Panc1 (cell line): Measurements from ENCODE around the gene PRKD1. TPM values are rescaled to one million over a fixed set of nuclear protein-coding genes. Genes with fewer than 3 reads are reported as not detected.

Source experiments
- ATAC-seq: fragments of 200-7000 bp; cut with Tn5 transposase; 2 replicates; pipeline ENCODE4 v1.9.1; 2020; ENCODE audit warnings: mild to moderate bottlenecking, moderate library complexity
- BruUV-seq: library from RNA; stranded (reverse); fragments of 400-500 nt; replicated peaks from 2 replicates; lab custom pipeline; 2021; lab: Mats Ljungman, UMichigan
- CTCF ChIA-PET: fragments of 300-600 bp; sonication (Branson Sonifier 250); formaldehyde crosslinking; loops from one replicate; lab custom pipeline; 2022; ENCODE audit warnings: antibody characterized with exemption; lab: Charles Lee
- POLR2A ChIA-PET: fragments of 300-600 bp; sonication (Branson Sonifier 250); formaldehyde crosslinking; loops from one replicate; lab custom pipeline; 2022; ENCODE audit warnings: antibody characterized with exemption; lab: Charles Lee
- DNase-seq: peaks from one replicate; pipeline ENCODE4 v3.0.0-alpha.2; 2010; ENCODE audit warnings: low read depth, low spot score
- H3K27ac ChIP-seq: 2 replicates; pipeline ENCODE4 v1.5.1; 2011; ENCODE audit warnings: mild to moderate bottlenecking, low read length, inconsistent platforms
- H3K27me3 ChIP-seq: fragments of 200-500 bp; sonication (Bioruptor generic); 2 replicates; pipeline ENCODE4 v1.6.0; 2014; ENCODE audit warnings: low read length, inconsistent platforms; ENCODE audit not compliant: control insufficient read depth, insufficient read depth
- H3K36me3 ChIP-seq: fragments of 200-500 bp; sonication (Bioruptor generic); 2 replicates; pipeline ENCODE4 v1.5.1; 2014; ENCODE audit warnings: inconsistent platforms, mild to moderate bottlenecking, low read length, moderate library complexity; ENCODE audit not compliant: control insufficient read depth, insufficient read depth
- H3K4me1 ChIP-seq: 2 replicates; pipeline ENCODE4 v1.5.1; 2011; ENCODE audit warnings: inconsistent platforms, mild to moderate bottlenecking, low read length, moderate library complexity; ENCODE audit not compliant: control insufficient read depth, insufficient read depth
- H3K4me3 ChIP-seq, 2 experiments: 2 replicates each; pipeline ENCODE4 v1.5.1; 2011 to 2012; ENCODE audit warnings: low read depth in 2 of 2, low read length in 2 of 2, mild to moderate bottlenecking in 2 of 2, inconsistent platforms in 1 of 2, moderate library complexity in 1 of 2
- H3K9me3 ChIP-seq: fragments of 200-500 bp; sonication (Bioruptor generic); 2 replicates; pipeline ENCODE4 v1.5.1; 2014; ENCODE audit warnings: low read depth, mild to moderate bottlenecking, inconsistent platforms, low read length, moderate library complexity; ENCODE audit not compliant: control insufficient read depth, insufficient read depth
- CTCF ChIP-seq: fragments of 450-650 bp; IDR thresholded peaks from 2 replicates; pipeline ENCODE4 v1.5.1; 2017; ENCODE audit warnings: mild to moderate bottlenecking
- POLR2AphosphoS5 ChIP-seq: IDR thresholded peaks from 2 replicates; pipeline ENCODE4 v1.6.1; 2012; ENCODE audit warnings: mild to moderate bottlenecking, low read depth, low read length, moderate library complexity
- REST ChIP-seq, 2 experiments: IDR thresholded peaks; 2 replicates each; pipeline ENCODE4 v1.6.1; 2011 to 2012; ENCODE audit warnings: low read depth in 2 of 2, control low read depth in 1 of 2, low read length in 1 of 2, mild to moderate bottlenecking in 1 of 2, moderate library complexity in 1 of 2; ENCODE audit not compliant: insufficient read depth in 1 of 2
- SIN3A ChIP-seq: IDR thresholded peaks from 2 replicates; pipeline ENCODE4 v1.6.1; 2012; ENCODE audit warnings: low read depth, mild to moderate bottlenecking, low read length, moderate library complexity, borderline replicate concordance; ENCODE audit not compliant: insufficient read depth
- TCF7L2 ChIP-seq: IDR thresholded peaks from 2 replicates; pipeline ENCODE4 v1.6.1; 2011; ENCODE audit warnings: mild to moderate bottlenecking, low read depth, low read length, inconsistent platforms
- in situ Hi-C: cut with HindIII; loops from 2 replicates; pipeline ENCODE4 v1.10.0; 2016; ENCODE audit warnings: low sequenced_read_pairs, low pct_unique_long_range_greater_than_20kb
- intact Hi-C: fragments of 100-400 bp; cut with micrococcal nuclease; formaldehyde crosslinking; loops from one replicate; pipeline ENCODE4 v1.10.0; 2022; ENCODE audit not compliant: unreplicated experiment
- total RNA-seq: library from RNA; stranded (reverse); gene quantifications from one replicate; pipeline ENCODE4 v1.2.1, GENCODE V29; 2021; ENCODE audit not compliant: unreplicated experiment

PRKD1 gene
- total RNA-seq, 1 experiment from 2014 or later: 8.2 TPM

- H3K4me1 ChIP-seq: no peaks in the 10 kb centered on the region
- H3K4me3 ChIP-seq: no peak overlapping the region
- in situ Hi-C loops (no loop called here), intact Hi-C loops (no loop called here)
- H3K9me3 ChIP-seq: no peaks in the 10 kb centered on the region
- TF ChIP-seq REST (IDR thresholded peaks at IDR 0.05; ENCODE audit: insufficient read depth in 1 of 2, low read depth in 2 of 2, low read length in 1 of 2) (no peak), TCF7L2 (no peak), POLR2AphosphoS5 (no peak), CTCF (no peak), SIN3A (no peak)
- H3K27ac ChIP-seq: no peak overlapping the region
- DNase-seq: no peak
- no peak for ATAC-seq
- ChIA-PET CTCF (no interaction called here), POLR2A (no interaction called here)
- no peaks in the 10 kb centered on the region for H3K36me3 ChIP-seq
- no peaks in the 10 kb centered on the region for H3K27me3 ChIP-seq
- BruUV-seq: no TSS peak
These were observed 240.4 kb downstream of the PRKD1 start for GRCh38 chr14:29687071-29687765.

- no peaks in the 10 kb centered on the region for H3K4me1 ChIP-seq
- no peaks in the 10 kb centered on the region for H3K27me3 ChIP-seq
- no TSS peak for BruUV-seq
- H3K9me3 ChIP-seq: no peaks in the 10 kb centered on the region
- in situ Hi-C loops: no loop called here
- ATAC-seq: no peak
- TF ChIP-seq SIN3A: no peak
- TF ChIP-seq TCF7L2: no peak
- TF ChIP-seq POLR2AphosphoS5: no peak
- intact Hi-C loops: no loop called here
- ChIA-PET CTCF (no interaction called here), POLR2A (no interaction called here)
- DNase-seq: no peak
- H3K27ac ChIP-seq: no peak overlapping the region
- H3K4me3 ChIP-seq: no peak overlapping the region
- H3K36me3 ChIP-seq: no peaks in the 10 kb centered on the region
These were observed 242.7 kb downstream of the PRKD1 start for GRCh38 chr14:29684926-29685325.

- POLR2A ChIA-PET: no interaction called here
- Histone ChIP-seq H3K27me3 (no peaks in the 10 kb centered on the region), H3K4me1 (no peaks in the 10 kb centered on the region), H3K27ac (no peak overlapping the region), H3K36me3 (no peaks in the 10 kb centered on the region), H3K4me3 (no peak overlapping the region), H3K9me3 (no peaks in the 10 kb centered on the region)
- BruUV-seq: no TSS peak
- in situ Hi-C loops (no loop called here), intact Hi-C loops (no loop called here)
- no peak for ATAC-seq
- TF ChIP-seq REST (IDR thresholded peaks at IDR 0.05; ENCODE audit: insufficient read depth in 1 of 2, low read depth in 2 of 2, low read length in 1 of 2): no peak
- no peak for TF ChIP-seq POLR2AphosphoS5
- TF ChIP-seq TCF7L2: no peak
- TF ChIP-seq SIN3A: no peak
- TF ChIP-seq CTCF: no peak
- DNase-seq: no peak
- CTCF ChIA-PET: no interaction called here
These were observed 244.9 kb downstream of the PRKD1 start for GRCh38 chr14:29682789-29683188.
